ENCODE measurements around the gene AIFM2. TPM values are rescaled to one million over a fixed set of nuclear protein-coding genes. Genes with fewer than 3 reads are reported as not detected.

Gene AIFM2
- total and polyA plus RNA-seq, 9 of the 15 experiments (the other 6 are each of a cell fraction or from before 2014, with no cell fraction given) = 2.7 to 14.1 (median 9.2) TPM

DNA sequence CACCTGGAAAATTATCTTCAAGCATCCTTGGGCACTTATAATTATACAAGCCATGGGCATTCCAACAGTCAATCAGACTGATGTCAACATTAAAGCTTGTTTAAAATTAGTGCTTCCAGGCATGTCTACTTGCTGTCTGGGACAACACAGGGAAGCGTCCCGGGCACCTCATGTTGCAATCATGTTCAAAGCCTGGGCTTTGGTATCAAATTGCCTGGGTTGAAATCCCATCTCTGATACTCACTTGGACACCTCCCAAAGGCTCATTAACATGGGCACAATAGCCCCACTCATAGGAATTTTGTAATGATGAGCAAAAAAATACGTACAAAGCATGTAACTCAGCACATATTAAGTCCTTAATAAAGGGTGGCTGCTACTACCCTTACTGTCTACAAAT, 14.4 kb downstream of the AIFM2 start:
- Histone ChIP-seq H3K9me3 (replicated peaks; ENCODE audit: control insufficient read depth, insufficient read depth, low read depth, low read length) (no peaks in the 10 kb centered on the region), H3K4me1 (replicated peaks in 1 of 2; ENCODE audit: control insufficient read depth in 2 of 2, insufficient read depth in 2 of 2, low read length in 2 of 2) (peaks cover 4 to 5% of the 10 kb centered on the region in 2 experiments; a peak in 4 of 5 replicates), H3K27me3 (ENCODE audit: control insufficient read depth in 2 of 2, insufficient read depth in 2 of 2, low read length in 2 of 2) (no peaks in the 10 kb centered on the region; a peak in 1 of 5 replicates), H3K4me2 (ENCODE audit: insufficient read depth, low read length) (no peak overlapping the region), H3K4me3 (no peak overlapping the region), H3K36me3 (ENCODE audit: control insufficient read depth, insufficient read depth, low read length) (peaks cover 31% of the 10 kb centered on the region; the same call in 2 of the 3 replicates), H3K79me2 (ENCODE audit: control insufficient read depth, insufficient read depth, low read length) (no peaks in the 10 kb centered on the region), H3K9ac (ENCODE audit: insufficient read depth in 1 of 2, low read depth in 2 of 2, low read length in 2 of 2) (no peak overlapping the region), H4K20me1 (replicated peaks; ENCODE audit: control insufficient read depth, insufficient read depth, low read length) (peaks cover 10% of the 10 kb centered on the region), H2AFZ (ENCODE audit: low read depth, low read length) (no peak overlapping the region), H3K9me1 (ENCODE audit: control insufficient read depth, insufficient read depth, low read length) (peaks cover 4% of the 10 kb centered on the region), H3K27ac (ENCODE audit: extremely low read depth, low read depth, low read length) (no peak overlapping the region)
- FAIRE-seq = no peak
- DNase-seq (ENCODE audit: extremely low read depth in 1 of 4, low spot score in 3 of 4) = no peak
- BruUV-seq (replicated peaks) = no TSS peak
- WGBS (ENCODE audit: insufficient coverage, low coverage, missing lambda C conversion rate) = 59% methylated on average over 3 of the region's 3 CpGs
- no peak for TF ChIP-seq ZBTB8A (IDR thresholded peaks at IDR 0.05; ENCODE audit: partially characterized antibody)
- TF ChIP-seq ADNP (tag; IDR thresholded peaks at IDR 0.05) = no peak
- CTCF ChIA-PET (ENCODE audit: low intra/inter-chr PET ratio) = no interaction called here
- no peak for ATAC-seq
- in situ Hi-C loops (cut with MboI) = no loop called here
- POLR2A ChIA-PET = interaction anchor here (0.7 to 1.4 kb wide), 3 partner anchors 9 to 406 kb away, joined by 3 to 6 read pairs (median 3); no protein-coding TSS in a partner anchor
- intact Hi-C loops (cut with micrococcal nuclease) = no loop called here

DNA sequence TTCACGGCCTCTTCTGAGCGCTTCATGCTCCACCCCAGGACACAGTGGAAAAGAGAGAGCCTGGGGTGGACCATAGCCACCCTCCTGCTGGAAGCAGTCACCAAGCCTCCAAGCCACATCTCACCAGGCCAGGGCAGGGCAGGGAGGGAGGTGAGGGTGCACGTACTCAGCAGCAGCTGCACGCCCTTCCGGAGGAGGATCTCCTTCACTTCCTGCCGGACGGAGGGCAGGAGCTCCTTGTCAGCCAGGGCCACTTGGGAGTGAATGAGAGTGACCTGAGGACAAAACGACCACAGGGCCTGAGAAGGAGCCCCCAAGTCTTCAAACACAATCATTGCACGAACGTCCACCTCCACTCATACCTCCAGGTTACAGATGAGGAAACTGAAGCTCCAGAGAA, 15.0 kb downstream of the AIFM2 start:
- no TSS peak for BruUV-seq (replicated peaks)

More for the DNA sequence above, 15.0 kb downstream of the AIFM2 start:
- ATAC-seq (no peak), FAIRE-seq (no peak), DNase-seq (ENCODE audit: extremely low read depth in 1 of 4, low spot score in 3 of 4) (no peak)
- Histone ChIP-seq H2AFZ (ENCODE audit: low read depth, low read length) (0 out of 2 replicates have a peak overlapping the region, but pooled peaks have one; percentile 7), H3K9ac (ENCODE audit: insufficient read depth in 1 of 2, low read depth in 2 of 2, low read length in 2 of 2) (peak overlapping the region in 1 of 2 experiments; percentile 61; a peak in 1 of 4 replicates), H3K9me1 (ENCODE audit: control insufficient read depth, insufficient read depth, low read length) (peaks cover 4% of the 10 kb centered on the region), H3K27me3 (ENCODE audit: control insufficient read depth in 2 of 2, insufficient read depth in 2 of 2, low read length in 2 of 2) (no peaks in the 10 kb centered on the region; a peak in 1 of 5 replicates), H3K79me2 (ENCODE audit: control insufficient read depth, insufficient read depth, low read length) (no peaks in the 10 kb centered on the region), H3K4me2 (ENCODE audit: insufficient read depth, low read length) (no peak overlapping the region), H4K20me1 (replicated peaks; ENCODE audit: control insufficient read depth, insufficient read depth, low read length) (peaks cover 10% of the 10 kb centered on the region), H3K9me3 (replicated peaks; ENCODE audit: control insufficient read depth, insufficient read depth, low read depth, low read length) (no peaks in the 10 kb centered on the region), H3K4me1 (replicated peaks in 1 of 2; ENCODE audit: control insufficient read depth in 2 of 2, insufficient read depth in 2 of 2, low read length in 2 of 2) (peaks cover 3% of the 10 kb centered on the region in 2 experiments; a peak in 2 of 5 replicates), H3K27ac (ENCODE audit: extremely low read depth, low read depth, low read length) (no peak overlapping the region), H3K36me3 (ENCODE audit: control insufficient read depth, insufficient read depth, low read length) (peaks cover 31% of the 10 kb centered on the region; the same call in 2 of the 3 replicates), H3K4me3 (no peak overlapping the region)
- in situ Hi-C loops (cut with MboI) = no loop called here
- TF ChIP-seq GABPA (tag; conservative IDR thresholded peaks at IDR 0.05; ENCODE audit: low read depth) = peak; percentile 40; the same call in 1 of the 2 replicates
- TF ChIP-seq, protein P1, sequence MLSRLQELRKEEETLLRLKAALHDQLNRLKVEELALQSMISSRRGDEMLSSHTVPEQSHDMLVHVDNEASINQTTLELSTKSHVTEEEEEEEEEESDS (CRISPR knock-in tag; IDR thresholded peaks at IDR 0.05) = no peak
- ChIA-PET POLR2A (interaction anchor here (1.4 kb wide), 1 partner anchor 9 kb away, joined by 3 read pairs; no protein-coding TSS in a partner anchor), CTCF (ENCODE audit: low intra/inter-chr PET ratio) (no interaction called here)
- intact Hi-C loops (cut with micrococcal nuclease) = loop anchor here (2.0 kb wide), 1 partner anchor 247 kb away; no protein-coding TSS in a partner anchor
- WGBS (ENCODE audit: insufficient coverage, low coverage, missing lambda C conversion rate) = 33% methylated on average over 10 of the region's 10 CpGs
